ENCODE measurements around the gene MARCHF10.

DNA sequence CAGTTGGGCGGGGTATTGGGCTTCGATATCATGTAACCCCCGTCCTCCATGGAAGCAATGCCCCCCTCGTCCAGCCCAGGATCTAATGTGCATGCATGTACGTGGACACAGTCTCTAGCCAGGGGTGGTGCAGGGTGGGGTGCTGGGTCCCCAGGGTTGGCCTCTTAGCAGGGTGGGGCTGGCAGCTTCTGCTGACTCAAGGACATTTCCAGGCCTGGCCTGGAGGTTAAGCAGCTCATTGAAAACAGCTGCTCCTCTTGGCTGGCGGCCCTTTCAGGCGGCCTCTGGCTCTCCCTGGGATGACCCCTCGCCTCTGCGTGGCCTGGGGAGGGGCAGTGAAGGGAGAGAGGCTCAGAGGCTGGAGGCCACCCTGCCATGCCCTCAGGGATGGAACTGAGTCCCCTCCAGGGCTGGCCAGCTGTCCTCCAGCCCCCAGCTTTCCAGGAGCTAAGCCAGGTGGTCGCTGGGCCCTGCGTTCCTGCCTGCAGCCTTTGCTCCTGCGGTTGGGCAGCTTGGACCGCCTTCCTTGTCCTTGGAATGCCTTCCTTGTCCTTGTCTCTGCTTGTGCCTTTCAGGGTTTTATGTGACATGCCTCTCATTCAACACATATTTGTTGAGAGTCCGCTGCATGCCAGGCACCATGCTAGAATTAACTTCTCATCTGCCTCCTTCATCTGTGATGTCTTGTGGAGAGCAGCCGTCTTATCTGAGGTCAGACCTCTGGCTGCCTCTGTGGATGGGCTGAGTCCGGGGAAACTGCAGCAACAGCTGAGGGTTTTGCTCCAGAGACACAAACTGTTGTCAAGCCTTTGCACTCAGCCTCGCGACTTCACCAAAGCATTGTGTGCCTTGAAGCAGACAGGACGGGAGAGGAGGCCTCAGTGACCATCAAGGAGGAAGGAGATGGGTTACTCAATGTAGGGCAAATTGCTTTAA, 154.0 kb downstream of the MARCHF10 start:
- TF ChIP-seq, protein P1, sequence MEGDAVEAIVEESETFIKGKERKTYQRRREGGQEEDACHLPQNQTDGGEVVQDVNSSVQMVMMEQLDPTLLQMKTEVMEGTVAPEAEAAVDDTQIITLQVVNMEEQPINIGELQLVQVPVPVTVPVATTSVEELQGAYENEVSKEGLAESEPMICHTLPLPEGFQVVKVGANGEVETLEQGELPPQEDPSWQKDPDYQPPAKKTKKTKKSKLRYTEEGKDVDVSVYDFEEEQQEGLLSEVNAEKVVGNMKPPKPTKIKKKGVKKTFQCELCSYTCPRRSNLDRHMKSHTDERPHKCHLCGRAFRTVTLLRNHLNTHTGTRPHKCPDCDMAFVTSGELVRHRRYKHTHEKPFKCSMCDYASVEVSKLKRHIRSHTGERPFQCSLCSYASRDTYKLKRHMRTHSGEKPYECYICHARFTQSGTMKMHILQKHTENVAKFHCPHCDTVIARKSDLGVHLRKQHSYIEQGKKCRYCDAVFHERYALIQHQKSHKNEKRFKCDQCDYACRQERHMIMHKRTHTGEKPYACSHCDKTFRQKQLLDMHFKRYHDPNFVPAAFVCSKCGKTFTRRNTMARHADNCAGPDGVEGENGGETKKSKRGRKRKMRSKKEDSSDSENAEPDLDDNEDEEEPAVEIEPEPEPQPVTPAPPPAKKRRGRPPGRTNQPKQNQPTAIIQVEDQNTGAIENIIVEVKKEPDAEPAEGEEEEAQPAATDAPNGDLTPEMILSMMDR (IDR thresholded peaks at IDR 0.05; ENCODE audit: poor library complexity): no peak
- TF ChIP-seq EZH2 (IDR thresholded peaks at IDR 0.05; ENCODE audit: borderline replicate concordance) (no peak), EZH2phosphoT487 (IDR thresholded peaks at IDR 0.05; ENCODE audit: low read depth, severe bottlenecking, unreplicated experiment) (no peak)

All from hepatocyte (in vitro differentiated cells).